Tibial nerve (tissue), 4 donors: Measurements from ENCODE around the gene CHRNG.

Experiments used
- EP300 ChIP-seq, 2 donors: sonication (generic); formaldehyde crosslinking; IDR thresholded peaks; one replicate each; pipeline ENCODE4 v1.6.1; 2017; ENCODE audit warnings: antibody characterized with exemption in 2 of 2, mild to moderate bottlenecking in 1 of 2
- POLR2A ChIP-seq, 2 donors: fragments of 450-650 bp; IDR thresholded peaks; one replicate each; pipeline ENCODE4 v1.6.1; 2017; ENCODE audit warnings: antibody characterized with exemption in 2 of 2, mild to moderate bottlenecking in 2 of 2, moderate library complexity in 2 of 2
- TF ChIP-seq, protein P1 (sequence below), 5 experiments: fragments of 200-600 bp in 3 of 5; fragments of 450-650 bp in 2 of 5; sonication (generic) in 3 of 5; IDR thresholded peaks; one replicate each; pipeline ENCODE4 v1.5.1; 2016 to 2019; ENCODE audit warnings: antibody characterized with exemption in 5 of 5, mild to moderate bottlenecking in 3 of 5, moderate library complexity in 2 of 5

DNA sequence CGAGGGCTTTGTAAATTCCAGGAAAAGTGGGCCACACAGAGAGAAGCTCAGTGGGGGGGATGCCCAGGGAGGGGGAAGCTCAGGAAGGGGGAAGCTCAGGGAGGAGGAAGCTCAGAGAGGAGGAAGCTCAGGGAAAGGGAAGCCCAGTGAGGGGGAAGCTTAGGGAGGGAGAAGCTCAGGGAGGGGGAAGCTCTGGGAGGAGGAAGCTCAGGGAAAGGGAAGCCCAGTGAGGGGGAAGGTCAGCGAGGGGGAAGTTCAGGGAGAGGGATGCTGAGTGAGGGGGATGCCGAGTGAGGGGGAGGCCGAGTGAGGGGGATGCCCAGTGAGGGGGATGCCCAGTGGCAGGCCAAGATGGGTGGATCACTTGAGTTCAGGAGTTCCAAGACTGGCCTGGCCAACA, 821 bp upstream of the CHRNG start:
- TF ChIP-seq, protein P1, sequence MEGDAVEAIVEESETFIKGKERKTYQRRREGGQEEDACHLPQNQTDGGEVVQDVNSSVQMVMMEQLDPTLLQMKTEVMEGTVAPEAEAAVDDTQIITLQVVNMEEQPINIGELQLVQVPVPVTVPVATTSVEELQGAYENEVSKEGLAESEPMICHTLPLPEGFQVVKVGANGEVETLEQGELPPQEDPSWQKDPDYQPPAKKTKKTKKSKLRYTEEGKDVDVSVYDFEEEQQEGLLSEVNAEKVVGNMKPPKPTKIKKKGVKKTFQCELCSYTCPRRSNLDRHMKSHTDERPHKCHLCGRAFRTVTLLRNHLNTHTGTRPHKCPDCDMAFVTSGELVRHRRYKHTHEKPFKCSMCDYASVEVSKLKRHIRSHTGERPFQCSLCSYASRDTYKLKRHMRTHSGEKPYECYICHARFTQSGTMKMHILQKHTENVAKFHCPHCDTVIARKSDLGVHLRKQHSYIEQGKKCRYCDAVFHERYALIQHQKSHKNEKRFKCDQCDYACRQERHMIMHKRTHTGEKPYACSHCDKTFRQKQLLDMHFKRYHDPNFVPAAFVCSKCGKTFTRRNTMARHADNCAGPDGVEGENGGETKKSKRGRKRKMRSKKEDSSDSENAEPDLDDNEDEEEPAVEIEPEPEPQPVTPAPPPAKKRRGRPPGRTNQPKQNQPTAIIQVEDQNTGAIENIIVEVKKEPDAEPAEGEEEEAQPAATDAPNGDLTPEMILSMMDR (IDR thresholded peaks at IDR 0.05), result no peak
- TF ChIP-seq POLR2A (IDR thresholded peaks at IDR 0.05) (no peak), EP300 (IDR thresholded peaks at IDR 0.05) (no peak)
